Inflammatory macrophage treated with lipopolysaccharide for 4 hours (primary cell): ENCODE data around the gene SAMD11.

Source experiments
- DNase-seq: peaks from one replicate; pipeline ENCODE4 v3.0.0-alpha.2; 2020

Gene SAMD11

GRCh38 chr1:905811-906599, 17.7 kb upstream of the SAMD11 start:
- DNase-seq: no peak

GRCh38 chr1:906600-907420, 16.9 kb upstream of the SAMD11 start:
- DNase-seq: peak; percentile 88

- DNase-seq: no peak
Measured at GRCh38 chr1:907611-908451, 15.9 kb upstream of the SAMD11 start.

GRCh38 chr1:908661-909060, 15.1 kb upstream of the SAMD11 start:
- no peak for DNase-seq

- no peak for DNase-seq
Measured at GRCh38 chr1:909861-910310, 13.8 kb upstream of the SAMD11 start.

GRCh38 chr1:910311-910880, 13.3 kb upstream of the SAMD11 start:
- no peak for DNase-seq

- no peak for DNase-seq
Measured at GRCh38 chr1:910881-911721, 12.6 kb upstream of the SAMD11 start.

- no peak for DNase-seq
Measured at GRCh38 chr1:911875-912739, 11.6 kb upstream of the SAMD11 start.

- DNase-seq: peak; percentile 18
Measured at GRCh38 chr1:912740-913301, 10.9 kb upstream of the SAMD11 start.

GRCh38 chr1:913491-914130, 10.1 kb upstream of the SAMD11 start:
- no peak for DNase-seq

- DNase-seq: no peak
Measured at GRCh38 chr1:914131-914890, 9.4 kb upstream of the SAMD11 start.

- no peak for DNase-seq
Measured at GRCh38 chr1:914891-915280, 8.8 kb upstream of the SAMD11 start.

- no peak for DNase-seq
Measured at GRCh38 chr1:915295-916172, 8.2 kb upstream of the SAMD11 start.

- DNase-seq: peak; percentile 31
Measured at GRCh38 chr1:916173-917075, 7.3 kb upstream of the SAMD11 start.

- no peak for DNase-seq
Measured at GRCh38 chr1:917076-917459, 6.7 kb upstream of the SAMD11 start.

GRCh38 chr1:917466-918091, 6.1 kb upstream of the SAMD11 start:
- DNase-seq: no peak

GRCh38 chr1:918353-918752, 5.4 kb upstream of the SAMD11 start:
- no peak for DNase-seq
